AG04450 (cell line): Measurements from ENCODE around the gene NAA11. TPM values are rescaled to one million over a fixed set of nuclear protein-coding genes. Genes with fewer than 3 reads are reported as not detected.

Experiments used
- CTCF ChIA-PET: fragments of 300-600, 350-600 bp; formaldehyde crosslinking; extraction: SDS; loops from one replicate; lab custom pipeline; 2022; ENCODE audit warnings: antibody characterized with exemption, inconsistent platforms; lab: Charles Lee
- POLR2A ChIA-PET: fragments of 350-600 bp; formaldehyde crosslinking; extraction: SDS; loops from one replicate; lab custom pipeline; 2021; ENCODE audit warnings: antibody characterized with exemption, inconsistent platforms; lab: Yijun Ruan, JAX
- DNase-seq: peaks from one replicate; pipeline ENCODE4 v3.0.0-alpha.2; 2011; ENCODE audit warnings: low read depth, low spot score
- H3K27ac ChIP-seq: one replicate; pipeline ENCODE4 v1.5.1; 2012; ENCODE audit warnings: low read depth, low read length, control low read depth
- H3K27me3 ChIP-seq: one replicate; pipeline ENCODE4 v1.6.0; 2012; ENCODE audit warnings: low read length; ENCODE audit not compliant: control insufficient read depth, insufficient read depth
- H3K4me3 ChIP-seq: 2 replicates; pipeline ENCODE4 v1.5.1; 2011; ENCODE audit warnings: mild to moderate bottlenecking, low read depth, low read length, control low read depth
- H3K9me3 ChIP-seq: 2 replicates; pipeline ENCODE4 v1.5.1; 2012; ENCODE audit warnings: low read length; ENCODE audit not compliant: control insufficient read depth, insufficient read depth
- polyA plus RNA-seq: library from polyadenylated mRNA; depleted of rRNA; stranded (reverse); fragments of >200 nt; gene quantifications from 2 replicates; pipeline ENCODE4 v1.2.3, GENCODE V29; 2011
- TF ChIP-seq, protein P1 (sequence below): IDR thresholded peaks from 2 replicates; pipeline ENCODE4 v1.5.1; 2011; ENCODE audit warnings: low read depth, low read length, control low read depth, inconsistent platforms

The NAA11 gene
- polyA plus RNA-seq, 1 experiment: not detected

DNA sequence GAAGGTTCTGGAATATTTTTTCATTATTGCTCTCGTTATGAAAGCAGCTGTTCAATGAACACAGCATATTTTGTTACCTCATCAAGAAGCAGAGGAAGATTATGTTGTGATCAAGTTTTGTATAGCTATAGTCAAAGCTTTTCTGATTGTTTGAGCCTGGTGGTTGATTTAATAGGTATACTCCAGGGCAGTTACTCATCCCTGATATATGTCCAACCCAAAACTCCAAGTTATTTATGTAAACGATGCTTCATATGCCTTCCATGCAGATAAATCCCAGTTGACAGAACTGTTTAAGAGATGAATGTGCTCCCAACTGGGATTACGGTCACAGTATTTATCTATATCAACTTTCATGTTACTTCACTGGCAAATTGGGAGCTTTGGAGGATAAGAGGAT, 19.1 kb downstream of the NAA11 start:
- Histone ChIP-seq H3K27ac (no peak overlapping the region), H3K4me3 (no peak overlapping the region), H3K9me3 (no peaks in the 10 kb centered on the region), H3K27me3 (no peaks in the 10 kb centered on the region)
- CTCF ChIA-PET: interaction anchor here (0.5 kb wide), 1 partner anchor 892 kb away, joined by 5 read pairs; no protein-coding TSS in a partner anchor
- TF ChIP-seq, protein P1, sequence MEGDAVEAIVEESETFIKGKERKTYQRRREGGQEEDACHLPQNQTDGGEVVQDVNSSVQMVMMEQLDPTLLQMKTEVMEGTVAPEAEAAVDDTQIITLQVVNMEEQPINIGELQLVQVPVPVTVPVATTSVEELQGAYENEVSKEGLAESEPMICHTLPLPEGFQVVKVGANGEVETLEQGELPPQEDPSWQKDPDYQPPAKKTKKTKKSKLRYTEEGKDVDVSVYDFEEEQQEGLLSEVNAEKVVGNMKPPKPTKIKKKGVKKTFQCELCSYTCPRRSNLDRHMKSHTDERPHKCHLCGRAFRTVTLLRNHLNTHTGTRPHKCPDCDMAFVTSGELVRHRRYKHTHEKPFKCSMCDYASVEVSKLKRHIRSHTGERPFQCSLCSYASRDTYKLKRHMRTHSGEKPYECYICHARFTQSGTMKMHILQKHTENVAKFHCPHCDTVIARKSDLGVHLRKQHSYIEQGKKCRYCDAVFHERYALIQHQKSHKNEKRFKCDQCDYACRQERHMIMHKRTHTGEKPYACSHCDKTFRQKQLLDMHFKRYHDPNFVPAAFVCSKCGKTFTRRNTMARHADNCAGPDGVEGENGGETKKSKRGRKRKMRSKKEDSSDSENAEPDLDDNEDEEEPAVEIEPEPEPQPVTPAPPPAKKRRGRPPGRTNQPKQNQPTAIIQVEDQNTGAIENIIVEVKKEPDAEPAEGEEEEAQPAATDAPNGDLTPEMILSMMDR: no peak
- POLR2A ChIA-PET: no interaction called here
- DNase-seq: no peak

DNA sequence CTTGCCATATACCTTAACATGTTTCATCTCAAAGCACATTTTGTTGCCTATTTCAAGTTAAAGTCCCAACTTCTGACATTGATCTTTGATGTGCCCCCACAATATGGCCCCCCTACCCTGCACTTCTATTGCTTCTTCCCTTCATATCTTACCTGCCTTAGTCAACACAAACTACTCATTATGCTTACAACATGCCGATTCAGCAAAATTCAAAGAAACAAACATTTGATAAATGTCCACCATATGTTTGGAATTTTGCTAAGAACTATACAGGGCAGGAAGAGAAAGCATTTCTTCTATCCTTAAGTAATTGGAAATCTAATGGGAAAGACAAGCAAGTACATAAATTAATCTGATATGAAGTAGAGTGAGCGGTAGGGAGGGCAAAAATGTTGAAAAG, 25.6 kb downstream of the NAA11 start:
- ChIA-PET CTCF (no interaction called here), POLR2A (no interaction called here)
- H3K9me3 ChIP-seq: no peaks in the 10 kb centered on the region

DNA sequence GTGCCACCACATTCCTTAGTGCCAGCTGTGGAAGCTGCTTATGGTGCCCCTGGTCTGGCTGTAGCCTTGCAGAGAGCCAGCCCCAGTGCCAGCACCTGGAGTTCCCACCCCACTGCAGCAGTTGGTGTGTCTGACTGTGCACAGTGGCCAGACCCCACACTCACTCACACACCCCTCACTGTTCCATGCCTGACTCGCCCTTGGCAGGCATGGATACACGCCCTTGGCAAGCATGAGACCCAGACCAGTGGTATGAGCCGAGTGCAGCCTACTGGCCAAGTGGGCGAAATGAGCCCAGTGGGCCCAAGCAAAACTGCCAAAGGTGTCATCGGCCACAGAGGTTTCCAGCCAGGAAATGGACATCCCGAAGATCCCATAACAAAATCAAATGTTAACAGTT, 27.4 kb downstream of the NAA11 start:
- Histone ChIP-seq H3K27me3 (no peaks in the 10 kb centered on the region), H3K27ac (no peak overlapping the region), H3K4me3 (no peak overlapping the region), H3K9me3 (no peaks in the 10 kb centered on the region)
- TF ChIP-seq, protein P1: no peak
- CTCF ChIA-PET: no interaction called here
- no peak for DNase-seq
- POLR2A ChIA-PET: no interaction called here

More for the DNA sequence above, 25.6 kb downstream of the NAA11 start:
- Histone ChIP-seq H3K4me3 (no peak overlapping the region), H3K27ac (no peak overlapping the region), H3K27me3 (no peaks in the 10 kb centered on the region)
- DNase-seq: no peak
- TF ChIP-seq, protein P1: no peak

DNA sequence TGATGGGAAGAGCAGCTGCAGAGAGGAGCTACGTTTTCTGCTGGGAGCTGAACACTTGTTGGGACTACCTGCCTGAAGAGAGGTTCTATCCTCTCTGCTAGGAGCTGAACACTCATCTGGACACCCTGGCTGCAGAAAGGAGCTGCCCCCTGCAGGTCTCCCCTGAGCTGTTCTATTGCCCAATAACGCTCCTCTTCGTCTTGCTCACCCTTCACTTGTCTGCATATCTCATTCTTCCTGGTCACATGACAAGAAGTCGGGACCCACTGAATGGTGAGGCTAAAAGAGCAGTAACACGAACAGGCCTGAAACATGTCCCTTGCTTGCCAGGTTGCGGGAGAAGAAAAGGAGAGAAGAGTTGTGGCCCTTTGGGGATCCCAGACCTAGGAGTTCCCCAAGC, 27.8 kb downstream of the NAA11 start:
- ChIA-PET POLR2A (no interaction called here), CTCF (no interaction called here)
- Histone ChIP-seq H3K27ac (no peak overlapping the region), H3K27me3 (no peaks in the 10 kb centered on the region), H3K4me3 (no peak overlapping the region), H3K9me3 (no peaks in the 10 kb centered on the region)
- TF ChIP-seq, protein P1: no peak
- DNase-seq: no peak

DNA sequence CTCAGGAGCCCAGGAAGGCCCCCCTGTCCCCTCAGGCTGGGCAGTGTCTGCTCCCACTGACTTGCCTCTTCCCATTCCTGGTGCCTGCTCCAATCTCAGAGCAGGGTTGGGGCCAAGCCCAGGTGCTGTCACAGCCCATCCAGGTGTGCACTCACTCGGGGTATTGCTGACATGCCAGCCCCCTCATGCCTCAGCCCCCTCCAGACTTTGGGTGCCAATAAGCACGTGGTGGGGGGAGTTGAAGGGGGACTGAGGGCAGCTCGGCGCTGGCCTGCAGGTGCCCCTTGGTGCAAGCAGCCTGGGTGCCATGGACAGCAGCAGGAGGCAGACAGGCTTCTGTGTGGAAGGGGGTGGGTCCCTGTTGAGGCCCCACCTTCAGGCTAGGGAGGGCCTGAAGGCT, 28.4 kb downstream of the NAA11 start:
- Histone ChIP-seq H3K4me3 (no peak overlapping the region), H3K27me3 (no peaks in the 10 kb centered on the region), H3K27ac (no peak overlapping the region), H3K9me3 (no peaks in the 10 kb centered on the region)
- DNase-seq: no peak
- ChIA-PET POLR2A (no interaction called here), CTCF (no interaction called here)
- TF ChIP-seq, protein P1: no peak
